HG02763 (cell line): ENCODE results near the gene MYBPC1.
A peak's percentile ranks its signal among the peaks of the same experiment; 100 is the strongest.
"Not testable (repeated sequence)": the region's sequence is repeated elsewhere in the genome, so short reads cannot be mapped to it uniquely, and the experiment has no call there.

Source experiments
- ATAC-seq: cut with Tn5 transposase; IDR thresholded peaks from one replicate; pipeline ENCODE4 v1.9.1; 2021; ENCODE audit warnings: mild to moderate bottlenecking, moderate library complexity; ENCODE audit not compliant: unreplicated experiment

Gene MYBPC1

DNA sequence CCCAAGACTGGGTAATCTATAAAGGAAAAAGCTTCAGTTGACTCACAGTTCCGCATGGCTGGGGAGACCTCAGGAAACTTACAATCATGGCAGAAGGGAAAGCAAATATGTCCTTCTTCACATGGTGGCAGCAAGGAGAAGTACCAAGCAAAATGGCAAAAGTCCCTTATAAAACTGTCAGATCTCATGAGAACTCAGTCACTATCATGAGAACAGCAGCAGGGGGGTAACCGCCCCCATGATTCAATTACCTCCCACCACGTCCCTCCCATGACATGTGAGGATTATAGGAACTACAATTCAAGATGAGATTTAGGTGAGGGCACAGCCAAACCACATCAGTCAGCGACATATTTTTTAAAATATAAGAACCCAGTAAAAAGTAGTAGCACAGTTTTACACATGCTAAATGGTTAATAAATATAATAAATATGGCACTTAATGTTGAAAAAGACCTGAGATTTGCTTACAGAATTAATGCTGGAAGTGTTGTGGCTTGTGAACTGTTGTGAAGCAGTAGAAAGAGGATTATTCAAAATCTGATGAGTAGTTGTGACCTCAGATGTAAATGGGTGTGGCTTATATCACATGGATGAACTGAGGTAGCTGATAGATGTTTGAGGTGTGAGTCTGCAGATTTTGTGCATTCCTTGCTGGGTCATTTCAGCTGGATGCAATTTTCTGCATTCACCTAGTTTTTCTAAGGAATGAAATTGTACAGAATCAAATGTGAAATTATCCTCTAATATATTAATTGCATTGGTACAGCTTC lies 55.8 kb downstream of the MYBPC1 start:
- no peak for ATAC-seq

- no peak for ATAC-seq
Measured at GRCh38 chr12:101653030-101653429, 58.3 kb downstream of the MYBPC1 start.

DNA sequence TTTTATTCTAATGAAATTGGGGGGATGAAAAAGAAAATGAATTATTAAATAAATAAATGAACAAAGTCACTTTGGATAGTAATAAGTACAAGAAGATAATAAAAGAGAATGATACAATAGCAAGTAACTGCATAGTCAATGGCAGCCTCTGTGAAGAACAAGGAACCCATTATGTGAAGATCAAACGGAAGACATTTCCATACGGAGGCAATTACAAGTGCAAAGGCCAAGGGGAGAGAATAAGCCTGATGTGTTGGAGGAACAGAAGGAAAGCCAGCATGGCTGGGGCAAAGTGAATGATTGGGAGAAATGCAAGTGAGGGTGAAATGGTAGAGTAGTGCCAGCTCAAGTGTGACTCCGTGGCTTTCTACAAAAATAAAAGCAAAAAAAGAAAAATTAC lies 58.7 kb downstream of the MYBPC1 start:
- no peak for ATAC-seq

DNA sequence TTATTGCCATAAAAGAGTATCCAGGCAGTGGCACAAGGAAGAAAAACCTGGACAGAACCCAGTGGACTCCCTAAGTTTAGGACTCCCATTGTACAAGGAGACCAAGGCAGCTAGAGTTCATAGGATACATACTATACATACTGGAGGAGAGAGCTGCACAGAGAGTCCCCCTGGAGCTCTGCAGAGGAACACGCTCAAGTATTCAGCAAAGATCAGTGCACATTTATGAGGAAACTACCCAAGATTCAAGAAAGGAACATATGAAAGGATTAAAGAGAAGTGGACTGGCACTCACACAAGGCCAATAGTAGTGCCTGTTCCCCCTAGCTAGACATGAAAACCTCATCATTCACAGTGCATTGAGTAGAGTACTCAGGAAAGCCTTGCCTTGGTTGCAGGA lies 59.7 kb downstream of the MYBPC1 start:
- ATAC-seq: no peak

DNA sequence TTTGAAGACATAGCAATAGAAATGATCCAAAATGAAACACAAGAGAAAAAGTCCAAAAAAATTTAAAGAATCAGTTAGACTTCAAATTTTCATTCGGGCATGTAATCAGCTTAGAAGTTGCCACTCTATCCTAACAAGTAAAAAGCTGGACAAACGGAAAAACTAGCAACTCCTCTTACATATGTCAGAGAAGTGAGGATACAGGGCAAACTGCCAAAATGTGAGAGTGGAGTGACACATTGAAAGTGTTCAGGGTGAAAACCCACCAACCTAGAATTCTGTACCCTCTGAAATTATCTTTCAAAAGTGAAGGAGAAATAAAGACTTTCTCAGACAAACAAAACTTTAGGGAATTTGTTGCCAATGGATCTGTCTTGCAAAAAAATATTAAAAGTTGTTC lies 60.6 kb downstream of the MYBPC1 start:
- no peak for ATAC-seq

DNA sequence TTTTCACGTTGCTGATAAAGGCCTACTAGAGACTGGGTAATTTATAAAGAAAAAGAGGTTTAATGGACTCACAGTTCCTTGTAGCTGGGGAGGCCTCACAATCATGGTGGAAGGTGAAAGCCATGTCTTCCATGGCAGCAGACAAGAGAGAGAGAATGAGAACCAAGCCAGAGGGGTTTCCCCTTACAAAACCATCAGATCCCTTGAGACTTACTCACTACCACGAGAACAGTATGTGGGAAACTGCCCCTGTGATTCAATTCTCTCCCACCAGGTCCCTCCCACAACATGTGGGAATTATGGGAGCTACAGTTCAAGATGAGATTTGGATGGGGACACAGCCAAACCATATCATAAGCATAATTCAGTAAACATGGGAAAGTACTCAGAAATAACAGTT lies 65.9 kb downstream of the MYBPC1 start:
- not testable (repeated sequence) for ATAC-seq

GRCh38 chr12:101663298-101663697 lies 68.5 kb downstream of the MYBPC1 start:
- no peak for ATAC-seq

GRCh38 chr12:101664992-101665391 lies 70.2 kb downstream of the MYBPC1 start:
- no peak for ATAC-seq

DNA sequence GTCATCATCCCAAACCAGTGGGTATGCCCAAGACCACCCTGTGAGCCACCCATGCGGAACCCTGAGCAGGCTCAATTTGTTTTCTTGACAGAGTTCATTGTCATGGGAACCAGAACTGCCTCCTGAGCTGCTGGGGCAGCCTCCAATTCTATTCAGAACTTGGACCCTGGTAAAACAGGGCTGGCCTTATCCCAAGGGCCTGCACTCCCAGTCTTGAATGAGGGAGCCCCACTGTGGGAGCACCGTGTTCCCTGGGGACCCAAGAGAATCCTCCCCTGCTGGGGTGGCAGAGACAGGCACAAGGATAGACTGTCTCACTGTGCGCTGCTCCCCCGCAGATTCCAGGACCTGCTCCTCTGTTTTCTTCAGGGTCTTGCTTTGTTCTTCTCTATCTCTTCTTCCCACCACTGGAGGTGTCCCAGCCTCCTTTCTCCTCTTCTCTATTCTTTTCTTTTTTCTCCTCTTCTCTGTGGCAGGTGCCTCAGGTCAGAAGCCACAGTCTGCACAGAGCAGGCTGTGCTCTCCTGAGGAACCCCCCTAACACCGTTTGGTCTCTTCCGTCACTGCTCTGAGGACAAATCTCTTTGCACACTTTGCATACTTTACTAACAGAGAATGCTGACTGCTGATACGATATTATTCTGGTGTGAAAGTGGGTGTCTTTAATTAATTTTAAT lies 71.4 kb downstream of the MYBPC1 start:
- no peak for ATAC-seq

GRCh38 chr12:101667591-101667990 lies 72.8 kb downstream of the MYBPC1 start:
- no peak for ATAC-seq

DNA sequence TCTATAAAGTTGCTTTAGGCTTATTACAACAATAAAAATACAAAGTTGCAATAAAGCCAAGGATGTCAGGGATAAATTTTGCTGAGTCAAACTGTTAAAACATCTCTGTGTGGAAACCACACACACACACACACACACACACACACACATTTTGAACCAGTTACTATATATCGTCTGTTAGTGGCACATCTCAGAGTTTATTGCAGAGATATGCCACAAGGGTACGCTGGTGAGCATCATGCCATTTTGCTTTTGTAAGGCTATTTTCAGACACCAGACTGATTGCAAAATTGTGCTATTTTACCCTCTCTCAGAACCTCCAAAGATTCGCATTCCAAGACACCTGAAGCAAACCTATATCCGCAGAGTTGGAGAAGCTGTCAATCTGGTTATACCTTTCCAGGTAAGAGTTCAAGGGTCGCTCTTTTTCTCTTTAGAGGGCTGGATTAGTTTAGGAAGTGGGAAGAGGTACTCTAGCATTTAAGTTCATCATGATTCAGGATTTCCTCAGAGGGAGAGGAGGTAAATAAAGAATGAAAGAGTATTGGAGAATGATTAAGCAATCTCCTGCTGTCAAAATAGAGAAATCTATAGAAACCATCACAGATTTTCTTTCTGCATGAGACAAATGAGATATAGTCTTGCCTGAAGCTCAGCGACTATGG lies 75.4 kb downstream of the MYBPC1 start:
- no peak for ATAC-seq

GRCh38 chr12:101671157-101671791 lies 76.5 kb downstream of the MYBPC1 start:
- ATAC-seq: peak; percentile 80

GRCh38 chr12:101671833-101672232 lies 77.1 kb downstream of the MYBPC1 start:
- peak; percentile 10 for ATAC-seq

- no peak for ATAC-seq
Measured at GRCh38 chr12:101675555-101675954, 80.8 kb downstream of the MYBPC1 start.

DNA sequence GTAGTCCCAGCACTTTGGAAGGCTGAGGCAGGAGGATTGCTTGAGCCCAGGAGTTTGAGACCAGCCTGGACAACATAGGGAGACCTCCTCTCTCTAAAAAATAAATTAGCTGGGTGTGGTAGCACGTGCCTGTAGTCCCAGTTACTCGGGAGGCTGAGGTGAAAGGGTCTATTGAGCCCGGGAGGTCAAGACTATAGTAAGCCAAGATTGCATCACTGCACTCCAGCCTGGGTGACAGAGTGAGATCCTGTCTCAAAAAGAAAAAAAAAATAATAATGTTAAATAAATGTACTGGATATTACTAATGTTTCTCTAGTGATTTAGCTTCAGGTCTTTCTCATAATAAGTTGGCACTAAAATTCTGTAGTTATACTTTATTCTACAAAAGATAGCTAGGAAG lies 81.7 kb downstream of the MYBPC1 start:
- not testable (repeated sequence) for ATAC-seq

GRCh38 chr12:101678081-101678480 lies 83.3 kb downstream of the MYBPC1 start:
- no peak for ATAC-seq

DNA sequence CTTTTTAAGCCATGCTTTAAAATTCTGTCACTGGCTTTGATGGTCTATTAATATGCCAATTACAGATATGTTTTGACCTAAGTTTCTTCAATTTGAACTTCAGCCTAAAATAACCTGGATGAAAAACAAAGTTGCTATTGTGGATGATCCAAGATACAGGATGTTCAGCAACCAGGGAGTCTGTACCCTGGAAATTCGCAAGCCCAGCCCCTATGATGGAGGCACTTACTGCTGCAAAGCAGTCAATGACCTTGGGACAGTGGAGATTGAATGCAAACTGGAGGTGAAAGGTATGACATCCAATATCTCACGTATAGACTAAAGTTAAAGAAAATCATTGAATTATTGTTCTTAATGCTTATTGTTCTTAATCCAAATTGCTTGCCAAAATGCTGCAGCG lies 85.5 kb downstream of the MYBPC1 start:
- no peak for ATAC-seq

- ATAC-seq: no peak
Measured at GRCh38 chr12:101680647-101681046, 85.9 kb downstream of the MYBPC1 start.

- not testable (repeated sequence) for ATAC-seq
Measured at GRCh38 chr12:101681627-101682026, 86.9 kb downstream of the MYBPC1 start.

- ATAC-seq: no peak
Measured at GRCh38 chr12:101685092-101685491, 90.3 kb downstream of the MYBPC1 start.

- ATAC-seq: no peak
Measured at GRCh38 chr12:101686176-101686575, 91.4 kb downstream of the MYBPC1 start.
